Iris pigment epithelial cell (primary cell): ENCODE data around the gene PARD3.
A peak's percentile ranks its signal among the peaks of the same experiment; 100 is the strongest.

Experiments used
- DNase-seq: peaks from one replicate; pipeline ENCODE4 v3.0.0-alpha.2; 2011; ENCODE audit warnings: low read depth

The PARD3 gene

GRCh38 chr10:34343764-34344163, 471.3 kb downstream of the PARD3 start:
- peak; percentile 52 for DNase-seq

GRCh38 chr10:34341473-34341872, 473.6 kb downstream of the PARD3 start:
- DNase-seq, result no peak

DNA sequence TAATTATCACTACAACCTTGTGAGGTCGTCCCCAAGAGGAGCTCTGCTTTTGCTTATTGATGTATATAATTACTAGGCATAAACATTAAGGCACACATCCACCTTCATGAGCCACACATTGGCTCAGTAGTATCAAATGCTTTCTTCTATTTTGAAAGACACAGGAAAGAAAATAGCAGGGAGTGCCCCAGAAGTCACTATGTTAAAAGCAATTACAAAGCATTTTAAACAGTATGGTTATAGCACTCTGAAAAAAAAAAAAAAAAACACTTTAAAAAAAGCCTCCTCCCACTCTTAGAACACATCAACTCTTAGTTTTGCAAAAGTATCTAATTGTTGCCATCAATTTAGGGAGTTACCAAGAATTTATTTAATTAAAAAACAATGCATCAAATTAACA, 474.2 kb downstream of the PARD3 start:
- no peak for DNase-seq

- no peak for DNase-seq
Observed at GRCh38 chr10:34339816-34340553, 475.1 kb downstream of the PARD3 start.

DNA sequence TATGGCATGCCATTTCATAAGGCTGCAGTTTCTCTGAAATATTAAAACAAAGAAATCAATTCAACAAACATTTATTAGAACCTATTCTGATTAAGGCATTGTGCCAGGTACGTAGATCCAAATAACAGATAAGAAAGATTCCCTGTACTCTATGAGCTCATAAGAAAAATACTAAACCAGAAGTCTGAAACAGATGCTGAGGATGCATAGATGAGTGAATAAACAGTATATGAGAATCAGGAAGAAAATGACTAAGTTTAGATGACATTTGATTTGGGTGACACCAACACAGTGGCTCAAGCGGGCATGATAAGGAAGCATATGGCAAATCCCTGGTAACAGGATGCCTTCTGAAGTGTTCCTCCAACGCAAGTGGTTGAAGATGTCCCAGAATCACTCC, 477.2 kb downstream of the PARD3 start:
- no peak for DNase-seq

DNA sequence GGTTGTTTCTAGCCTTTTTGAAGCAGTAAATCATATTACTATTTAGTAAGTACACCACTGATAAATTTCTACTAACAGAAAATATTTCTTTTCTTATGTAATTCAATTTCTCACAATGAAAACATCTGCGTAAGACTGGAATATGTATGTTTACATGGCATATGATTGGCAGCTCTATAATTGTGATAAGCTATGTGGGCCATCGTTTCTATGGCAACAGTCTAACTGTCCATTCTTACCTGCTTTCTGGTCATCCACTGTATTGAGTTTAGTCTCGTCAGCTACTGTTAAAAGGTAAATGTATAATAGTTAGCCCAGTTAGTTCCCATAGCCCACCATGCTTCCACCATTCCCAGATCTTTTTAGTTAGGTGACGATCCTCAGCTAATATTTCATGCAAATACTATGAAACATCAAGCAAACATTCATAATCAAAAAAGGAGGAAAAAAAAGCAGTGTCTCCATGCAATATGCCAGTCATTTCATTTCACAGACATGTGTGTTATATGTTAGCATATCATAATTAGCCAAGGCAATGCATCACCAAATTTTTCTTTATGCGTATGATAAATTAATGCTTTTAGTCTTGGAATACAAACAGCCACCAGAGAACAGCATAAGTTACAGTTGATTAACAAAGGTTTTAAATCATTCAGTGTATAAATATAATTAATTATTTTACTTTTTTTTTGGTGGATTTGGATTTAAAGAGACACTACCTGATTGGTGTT, 479.0 kb downstream of the PARD3 start:
- DNase-seq, result no peak

DNA sequence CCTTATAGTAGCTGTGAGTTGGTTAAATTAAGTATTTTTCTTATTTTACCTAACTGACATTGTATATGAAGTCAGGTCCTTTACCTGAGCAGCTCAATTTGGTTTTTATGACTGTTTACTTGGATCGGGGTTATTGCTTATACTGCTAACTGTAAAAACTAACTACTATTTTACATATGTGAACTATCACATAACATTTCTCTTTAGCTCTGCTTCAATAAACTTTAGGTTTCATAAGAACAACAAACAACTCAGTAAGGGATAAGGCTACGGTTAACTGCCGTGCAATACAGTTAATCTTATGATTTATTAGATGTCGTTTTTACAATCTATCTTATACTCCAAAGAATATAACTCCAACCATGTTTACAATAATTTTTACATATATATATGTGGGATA, 480.2 kb downstream of the PARD3 start:
- no peak for DNase-seq

- peak; percentile 70 for DNase-seq
Observed at GRCh38 chr10:34333513-34333912, 481.6 kb downstream of the PARD3 start.

DNA sequence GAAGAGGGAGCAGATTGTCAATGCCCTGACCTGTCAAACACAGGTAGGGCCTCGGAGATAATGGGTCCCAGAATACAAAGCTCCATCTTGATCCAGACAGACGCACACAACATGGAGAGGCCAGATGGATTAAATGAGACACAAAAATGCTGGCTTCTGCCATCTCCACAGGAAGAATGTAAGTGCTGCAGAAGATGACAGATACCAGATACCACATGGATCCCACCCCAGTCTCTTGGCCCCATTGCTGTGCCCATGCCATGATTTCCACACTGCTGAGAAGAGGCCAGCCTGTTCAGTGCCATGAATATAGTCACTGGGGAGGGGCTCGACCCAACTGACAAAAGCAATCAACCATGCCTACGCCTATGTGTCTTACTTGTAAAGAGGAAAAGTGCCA, 487.9 kb downstream of the PARD3 start:
- DNase-seq, result no peak

- DNase-seq, result peak; percentile 52
Observed at GRCh38 chr10:34323192-34323591, 491.9 kb downstream of the PARD3 start.

DNA sequence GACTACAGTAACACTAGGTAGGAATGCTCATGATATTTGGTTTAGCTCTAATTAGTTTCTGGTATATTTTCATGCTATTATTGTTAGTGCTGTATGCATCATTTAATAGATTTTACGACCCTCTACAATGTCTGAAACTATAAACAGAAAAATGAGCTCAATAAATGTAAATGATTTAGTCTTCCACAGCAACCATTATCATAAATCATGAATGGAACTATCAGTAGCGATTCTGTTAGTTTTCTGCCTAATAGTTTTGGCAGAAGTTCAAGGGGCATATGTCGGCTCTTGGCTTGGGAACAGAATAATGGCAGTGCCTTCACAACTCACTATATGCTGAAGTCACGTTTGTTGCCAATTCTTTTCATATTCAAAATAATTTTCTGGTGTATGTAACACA, 494.8 kb downstream of the PARD3 start:
- no peak for DNase-seq

DNA sequence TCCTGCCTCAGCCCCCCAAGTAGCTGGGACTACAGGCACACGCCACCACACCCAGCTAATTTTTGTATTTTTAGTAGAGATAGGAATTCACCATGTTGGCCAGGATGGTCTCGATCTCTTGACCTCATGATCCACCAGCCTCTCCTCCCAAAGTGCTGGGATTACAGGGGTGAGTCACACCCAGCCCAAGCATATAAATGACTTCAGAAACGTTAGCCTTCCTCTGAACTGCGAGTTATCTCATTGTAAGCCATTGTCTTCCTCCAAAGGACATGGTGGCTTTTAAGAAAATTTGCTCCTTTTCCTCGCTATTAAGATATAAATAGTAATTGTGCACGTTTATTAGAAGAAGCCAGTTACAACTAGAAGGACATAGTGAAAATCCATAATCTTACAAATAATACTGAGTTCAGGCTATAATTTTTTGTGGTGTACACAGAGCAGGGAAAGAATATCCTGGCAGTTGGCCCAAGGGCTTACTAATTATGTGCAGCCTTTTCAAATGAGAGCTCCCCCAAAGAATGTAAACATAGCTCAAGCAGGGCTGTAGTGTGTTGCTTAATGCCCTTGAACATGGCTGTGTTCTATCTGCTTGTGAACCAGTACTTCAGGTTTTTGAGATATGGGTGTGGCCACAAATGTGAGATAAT, 495.8 kb downstream of the PARD3 start:
- peak; percentile 98 for DNase-seq

DNA sequence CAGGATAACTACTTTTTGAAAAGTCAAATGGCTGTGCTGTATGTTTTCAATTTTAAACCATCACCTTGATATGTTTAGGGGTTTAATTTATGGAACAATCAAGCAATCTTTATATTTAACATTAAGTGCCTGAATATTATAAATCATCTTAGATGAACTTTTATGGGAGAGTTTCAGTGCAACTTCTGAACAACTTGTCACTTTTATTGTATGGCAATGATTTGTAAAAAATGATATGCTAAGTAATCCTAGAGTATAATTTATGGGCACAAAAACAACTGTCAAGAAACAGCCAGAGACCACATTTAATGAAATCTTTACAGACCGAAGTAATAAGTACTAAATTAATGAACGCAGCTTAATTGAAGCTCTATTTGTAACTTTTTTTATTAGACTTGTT, 498.9 kb downstream of the PARD3 start:
- no peak for DNase-seq

DNA sequence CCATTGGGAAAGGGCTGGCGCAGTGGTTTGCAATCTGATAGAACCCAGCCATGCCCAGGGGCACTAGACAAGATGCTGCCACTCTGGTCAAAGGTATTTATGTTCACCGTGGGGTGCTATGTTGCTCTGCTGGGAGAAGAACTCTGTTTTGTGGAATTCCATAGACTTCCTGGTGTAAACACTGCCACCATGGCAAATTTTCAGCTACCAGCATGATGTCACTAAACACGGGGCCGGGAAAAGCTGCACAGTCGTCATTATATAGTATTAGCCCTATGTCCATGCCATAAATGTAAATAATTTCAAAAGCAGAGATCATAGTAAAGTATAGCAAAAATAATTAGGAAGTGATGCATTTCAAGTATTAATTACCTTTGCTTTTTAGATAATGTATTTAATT, 500.6 kb downstream of the PARD3 start:
- no peak for DNase-seq

DNA sequence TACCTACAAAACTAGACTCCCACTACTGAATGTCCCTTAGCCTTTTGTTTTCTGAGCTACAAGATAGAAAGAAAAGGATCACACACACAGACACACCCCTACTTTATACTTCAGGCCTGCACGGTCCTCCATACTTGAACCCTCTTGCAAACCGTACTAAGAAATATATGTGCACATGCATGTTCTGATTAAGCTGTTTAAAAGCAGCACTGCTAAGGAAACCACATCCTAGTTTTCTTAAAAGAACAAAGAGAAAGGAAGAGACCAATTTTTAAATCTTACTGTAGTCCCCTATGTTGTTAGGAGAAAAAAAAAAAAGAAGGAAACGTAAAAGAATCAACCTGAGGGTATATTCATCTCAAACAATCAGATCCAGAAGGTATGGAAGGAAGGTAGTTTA, 501.2 kb downstream of the PARD3 start:
- no peak for DNase-seq

GRCh38 chr10:34313353-34313752, 501.7 kb downstream of the PARD3 start:
- no peak for DNase-seq

DNA sequence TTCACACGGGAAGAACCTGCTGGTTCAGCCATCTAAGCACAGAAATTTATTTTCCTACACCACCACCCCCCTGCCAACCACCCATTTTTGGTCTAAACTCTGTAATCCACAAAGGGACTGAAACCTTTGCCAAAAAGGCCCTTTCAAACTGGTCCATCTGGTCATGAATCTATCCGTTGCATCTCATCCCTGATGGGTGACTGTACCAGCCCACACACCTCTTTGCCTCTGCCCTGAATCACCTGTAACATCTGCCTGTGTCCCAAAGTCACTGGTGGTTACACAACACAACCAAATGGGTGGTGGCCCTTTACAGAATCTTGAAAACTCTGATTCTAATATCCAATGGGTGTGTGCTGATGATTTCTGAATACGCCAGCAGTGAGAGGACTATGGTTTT, 503.4 kb downstream of the PARD3 start:
- no peak for DNase-seq

DNA sequence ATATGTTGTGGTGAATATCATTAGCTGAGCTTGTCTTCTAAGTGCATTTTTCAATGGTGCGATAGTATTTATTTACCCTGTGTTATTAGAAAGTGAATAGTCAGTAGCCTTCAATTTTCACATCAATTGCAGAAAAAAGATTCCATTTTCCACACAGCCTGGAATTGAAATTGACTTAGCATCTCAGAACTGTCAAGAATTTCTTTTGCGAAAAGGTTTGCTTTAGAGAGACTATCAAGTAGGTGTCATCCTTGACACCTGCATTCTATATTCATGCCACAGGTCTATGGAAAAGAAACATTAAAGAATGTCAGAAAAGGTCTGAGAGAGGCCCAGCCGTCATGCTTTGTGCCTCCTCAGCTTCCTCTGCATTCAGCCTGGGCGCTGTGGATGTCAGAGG, 504.9 kb downstream of the PARD3 start:
- no peak for DNase-seq

GRCh38 chr10:34305189-34305588, 509.9 kb downstream of the PARD3 start:
- DNase-seq, result no peak

GRCh38 chr10:34303022-34303421, 512.1 kb downstream of the PARD3 start:
- DNase-seq, result no peak

DNA sequence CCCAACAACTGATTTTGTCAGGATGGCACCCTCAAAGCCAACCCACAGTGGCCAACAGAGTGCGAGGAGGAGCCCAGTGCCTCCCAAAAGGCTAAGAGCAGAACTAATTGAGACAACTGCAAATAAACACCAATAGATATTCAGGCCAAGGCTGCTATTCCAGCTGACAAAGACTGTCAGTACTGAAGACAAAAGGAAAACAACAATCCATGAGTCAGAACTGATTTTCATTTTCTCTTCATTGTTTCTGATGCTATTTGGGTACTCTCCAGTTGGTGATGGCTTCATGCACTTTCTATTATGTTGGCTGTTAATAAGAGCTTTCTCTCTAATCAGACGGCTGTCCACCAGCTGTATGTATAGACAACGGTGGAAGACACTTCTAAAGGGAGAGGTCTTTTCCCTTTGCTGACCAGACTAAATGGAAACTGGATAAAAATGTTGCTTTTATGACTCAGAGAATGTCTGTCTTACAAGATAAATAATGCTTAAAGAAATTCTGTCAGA, 515.9 kb downstream of the PARD3 start:
- DNase-seq, result peak; percentile 62

DNA sequence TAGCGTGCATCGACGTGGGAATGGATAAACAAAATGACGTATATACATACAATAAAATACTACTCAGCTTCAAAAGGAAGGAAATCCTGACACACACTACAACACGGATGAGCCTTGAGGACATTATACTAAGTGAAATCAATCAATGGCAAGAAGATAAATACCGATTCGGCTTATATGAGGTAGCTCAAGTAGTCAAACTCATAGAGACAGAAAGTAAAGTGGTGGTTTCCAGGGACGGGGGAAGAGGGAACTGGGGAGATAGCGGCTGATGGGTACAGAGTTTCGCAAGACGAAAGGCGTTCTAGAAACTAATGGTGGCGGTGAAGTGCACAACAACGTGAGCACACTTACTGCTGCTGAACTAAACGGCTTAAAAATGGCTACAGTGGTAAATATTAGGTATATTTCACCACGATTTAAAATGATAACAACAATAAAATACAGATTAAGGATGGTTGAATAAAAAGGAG, 516.7 kb downstream of the PARD3 start:
- DNase-seq, result no peak
